ENCODE data around the gene TNS4.

- TF ChIP-seq CTCF (IDR thresholded peaks at IDR 0.05) (no peak), EZH2 (IDR thresholded peaks at IDR 0.05; ENCODE audit: borderline replicate concordance, insufficient read depth, low read depth, low read length, poor library complexity, severe bottlenecking) (no peak)
These were observed 61.3 kb downstream of the TNS4 start for GRCh38 chr17:40440166-40440565.

Data from B cell (primary cell).